Esophagus squamous epithelium (tissue), 4 donors: ENCODE data around the gene HOXC13.

ENCODE experiments used
- POLR2A ChIP-seq, 4 donors: fragments of 450-650 bp; IDR thresholded peaks; one replicate each; pipeline ENCODE4 v1.6.1; 2017; ENCODE audit warnings: antibody characterized with exemption in 4 of 4, mild to moderate bottlenecking in 4 of 4, moderate library complexity in 3 of 4
- TF ChIP-seq, protein P1 (sequence below), 6 experiments: fragments of 450-650 bp in 4 of 6; fragments of 200-600 bp in 2 of 6; sonication (generic) in 2 of 6; IDR thresholded peaks; one replicate each; pipeline ENCODE4 v1.5.1; 2016 to 2019; ENCODE audit warnings: antibody characterized with exemption in 6 of 6, mild to moderate bottlenecking in 4 of 6, moderate library complexity in 4 of 6

DNA sequence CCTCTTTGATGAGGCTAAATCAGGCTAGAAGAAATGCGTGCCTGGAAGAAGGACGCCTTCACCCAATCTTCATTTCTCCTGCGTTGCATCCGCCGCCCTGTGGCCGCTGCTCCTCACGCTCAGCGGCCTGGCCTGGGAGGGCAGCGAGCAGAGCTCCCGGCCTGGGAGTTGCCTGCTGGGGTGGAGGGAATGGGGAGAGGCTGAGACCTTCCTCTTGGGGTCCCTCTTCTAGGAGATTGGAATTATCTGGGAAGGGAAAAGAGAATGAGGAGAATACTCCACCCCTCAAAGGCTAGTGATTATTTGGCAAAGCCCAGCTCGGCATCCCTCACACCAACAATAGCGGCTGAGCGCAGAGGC is 13.7 kb downstream of the HOXC13 start:
- TF ChIP-seq, protein P1, sequence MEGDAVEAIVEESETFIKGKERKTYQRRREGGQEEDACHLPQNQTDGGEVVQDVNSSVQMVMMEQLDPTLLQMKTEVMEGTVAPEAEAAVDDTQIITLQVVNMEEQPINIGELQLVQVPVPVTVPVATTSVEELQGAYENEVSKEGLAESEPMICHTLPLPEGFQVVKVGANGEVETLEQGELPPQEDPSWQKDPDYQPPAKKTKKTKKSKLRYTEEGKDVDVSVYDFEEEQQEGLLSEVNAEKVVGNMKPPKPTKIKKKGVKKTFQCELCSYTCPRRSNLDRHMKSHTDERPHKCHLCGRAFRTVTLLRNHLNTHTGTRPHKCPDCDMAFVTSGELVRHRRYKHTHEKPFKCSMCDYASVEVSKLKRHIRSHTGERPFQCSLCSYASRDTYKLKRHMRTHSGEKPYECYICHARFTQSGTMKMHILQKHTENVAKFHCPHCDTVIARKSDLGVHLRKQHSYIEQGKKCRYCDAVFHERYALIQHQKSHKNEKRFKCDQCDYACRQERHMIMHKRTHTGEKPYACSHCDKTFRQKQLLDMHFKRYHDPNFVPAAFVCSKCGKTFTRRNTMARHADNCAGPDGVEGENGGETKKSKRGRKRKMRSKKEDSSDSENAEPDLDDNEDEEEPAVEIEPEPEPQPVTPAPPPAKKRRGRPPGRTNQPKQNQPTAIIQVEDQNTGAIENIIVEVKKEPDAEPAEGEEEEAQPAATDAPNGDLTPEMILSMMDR (IDR thresholded peaks at IDR 0.05): no peak
- TF ChIP-seq POLR2A (IDR thresholded peaks at IDR 0.05): no peak
